GM20431 (cell line): Measurements from ENCODE around the gene H6PD.

Experiments used
- in situ Hi-C: fragments of 300-500 bp; cut with MseI, MboI; formaldehyde crosslinking; loops from one replicate; pipeline ENCODE4 v1.15.0; 2020; ENCODE audit warnings: low sequenced_read_pairs; ENCODE audit not compliant: unreplicated experiment

Gene H6PD

DNA sequence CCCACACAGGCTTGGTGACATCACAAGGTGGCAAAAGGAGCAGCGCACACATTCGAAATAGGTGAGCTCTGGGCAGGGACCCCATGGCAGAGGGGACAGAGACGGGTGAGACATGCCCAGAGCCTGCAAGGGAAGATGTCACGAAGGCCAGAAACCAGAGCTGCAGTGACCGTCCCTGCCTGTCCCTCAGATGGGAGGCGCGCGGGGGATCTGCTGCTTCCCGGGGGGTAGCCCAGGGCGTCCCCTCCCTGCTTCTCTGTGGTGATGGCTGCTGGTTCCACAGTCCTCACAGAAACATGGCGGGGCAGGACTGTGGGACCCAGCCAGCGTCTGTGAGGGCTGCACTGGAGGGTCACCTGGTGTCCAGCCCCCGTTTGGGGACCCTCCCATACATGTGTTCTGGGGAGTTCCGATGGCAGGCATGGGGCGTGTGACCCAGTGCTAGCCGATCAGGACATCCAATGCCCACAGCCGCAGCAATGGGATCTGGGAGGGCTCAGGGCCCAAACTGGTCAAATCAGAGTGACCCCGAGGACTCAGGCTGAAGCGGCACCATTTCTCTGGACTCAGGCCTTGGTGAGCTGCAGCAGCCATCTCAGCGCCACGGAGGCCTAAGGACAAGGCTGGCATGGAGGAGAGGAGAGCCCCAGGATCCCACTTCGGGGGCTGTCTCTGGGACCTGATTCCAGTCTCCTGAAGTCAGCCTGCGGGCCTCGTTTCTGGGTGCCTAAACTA is 37.5 kb downstream of the H6PD start:
- in situ Hi-C loops, result no loop called here

DNA sequence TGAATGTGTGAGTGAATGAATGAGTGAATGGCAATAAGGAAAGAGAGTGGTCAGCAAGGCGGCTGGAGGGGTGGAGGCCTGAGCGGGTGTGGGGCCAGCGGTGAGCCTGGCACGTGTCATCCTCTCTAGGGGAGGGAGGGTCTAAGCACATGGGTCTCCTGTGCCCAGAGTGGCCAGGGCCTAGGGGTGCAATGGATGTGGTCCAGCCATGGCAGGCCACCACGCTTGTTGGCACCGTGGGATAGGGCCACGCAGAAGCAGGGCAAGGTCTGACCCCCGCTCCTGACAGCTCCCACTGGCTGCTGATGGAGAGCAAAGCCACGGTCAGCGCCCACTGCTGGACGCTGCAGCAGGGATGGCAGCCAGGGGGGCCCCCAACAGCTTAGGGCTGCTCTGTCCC is 38.6 kb downstream of the H6PD start:
- in situ Hi-C loops, result no loop called here

DNA sequence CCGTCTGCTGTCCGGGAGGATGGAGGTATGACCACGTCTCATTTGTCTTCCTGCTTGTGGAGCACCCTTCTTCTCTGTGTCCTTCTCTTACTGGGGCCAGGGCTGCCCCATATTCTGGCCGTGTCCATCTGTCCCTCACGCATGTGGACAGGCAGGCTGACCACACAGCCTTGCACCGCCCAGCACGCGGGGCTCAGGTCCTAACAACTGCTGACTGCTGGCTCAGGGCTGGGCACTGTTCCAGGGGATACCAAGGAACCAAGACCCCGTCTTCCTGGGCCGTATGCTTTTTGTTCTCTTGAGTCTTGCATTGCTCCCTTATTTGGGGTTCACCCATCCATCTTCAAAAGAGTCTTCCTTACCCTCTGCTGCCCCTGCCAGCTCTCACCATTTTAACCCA is 40.6 kb downstream of the H6PD start:
- in situ Hi-C loops, result no loop called here

DNA sequence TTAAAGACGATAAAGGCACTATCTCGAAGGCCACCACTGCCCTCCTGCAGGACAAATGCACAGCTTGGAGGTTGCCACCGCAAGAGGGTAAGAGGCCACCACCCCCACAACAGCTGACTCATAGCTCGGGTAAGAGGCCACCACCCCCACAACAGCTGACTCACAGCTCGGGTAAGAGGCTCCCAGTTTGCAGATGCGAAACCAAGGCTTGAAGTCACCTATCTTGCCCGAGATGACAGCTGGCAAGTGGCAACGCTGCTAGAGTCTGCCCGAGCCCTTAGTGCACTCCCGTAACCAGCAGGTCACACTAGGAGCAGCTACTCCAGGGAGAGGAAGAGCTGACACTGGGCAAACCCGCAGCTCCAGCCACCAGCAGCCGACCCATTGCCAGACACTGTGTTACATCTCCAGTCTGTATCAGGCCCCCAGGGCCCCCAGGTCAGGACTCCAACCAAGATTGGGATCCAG is 41.0 kb downstream of the H6PD start:
- in situ Hi-C loops, result no loop called here

DNA sequence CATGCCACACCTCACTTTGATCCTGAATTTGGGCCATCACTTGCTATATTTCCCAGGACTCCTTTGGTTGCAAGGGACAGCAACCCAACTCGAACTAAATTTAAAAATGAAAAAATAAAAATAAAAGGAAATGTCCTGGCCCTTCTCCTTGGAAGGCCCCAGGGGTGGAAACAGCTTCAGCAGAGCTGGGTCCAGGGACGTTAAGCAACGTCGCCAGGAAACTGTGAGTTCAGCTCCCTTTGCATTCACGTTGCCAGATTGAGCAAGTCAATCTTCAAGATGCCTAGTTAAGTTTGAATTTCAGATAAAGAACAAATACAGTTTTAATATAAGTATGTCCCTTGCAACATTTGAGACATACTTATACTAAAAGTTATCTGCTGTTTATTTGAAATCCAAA is 43.5 kb downstream of the H6PD start:
- in situ Hi-C loops, result no loop called here

DNA sequence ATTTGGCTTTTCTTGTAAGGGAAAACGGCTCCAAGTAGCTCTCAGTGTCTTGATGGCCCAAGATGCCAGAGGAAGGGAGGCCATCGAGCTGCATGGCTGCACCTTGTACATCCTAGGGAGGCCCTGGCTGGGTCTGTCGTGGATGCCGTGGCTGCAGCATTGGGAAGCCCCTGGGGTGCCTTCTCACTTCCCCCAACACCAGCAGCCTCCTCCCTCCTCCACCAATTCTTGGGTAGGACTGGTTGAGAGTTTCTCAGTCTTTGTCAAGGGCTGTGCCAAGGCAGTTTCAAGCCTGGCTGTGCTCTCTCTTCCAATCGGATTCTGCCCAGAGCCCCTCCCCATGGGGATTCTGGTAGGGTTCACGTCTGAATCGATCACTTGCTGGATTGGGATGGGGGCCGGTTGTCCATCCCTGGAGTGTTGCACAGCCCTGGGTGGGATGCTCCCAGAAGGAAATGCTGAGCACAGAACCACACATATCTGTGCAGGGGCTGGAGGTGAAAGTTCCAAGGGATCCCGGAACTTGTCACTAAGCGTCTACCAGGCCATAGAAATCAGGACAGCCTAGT is 44.1 kb downstream of the H6PD start:
- in situ Hi-C loops, result no loop called here

DNA sequence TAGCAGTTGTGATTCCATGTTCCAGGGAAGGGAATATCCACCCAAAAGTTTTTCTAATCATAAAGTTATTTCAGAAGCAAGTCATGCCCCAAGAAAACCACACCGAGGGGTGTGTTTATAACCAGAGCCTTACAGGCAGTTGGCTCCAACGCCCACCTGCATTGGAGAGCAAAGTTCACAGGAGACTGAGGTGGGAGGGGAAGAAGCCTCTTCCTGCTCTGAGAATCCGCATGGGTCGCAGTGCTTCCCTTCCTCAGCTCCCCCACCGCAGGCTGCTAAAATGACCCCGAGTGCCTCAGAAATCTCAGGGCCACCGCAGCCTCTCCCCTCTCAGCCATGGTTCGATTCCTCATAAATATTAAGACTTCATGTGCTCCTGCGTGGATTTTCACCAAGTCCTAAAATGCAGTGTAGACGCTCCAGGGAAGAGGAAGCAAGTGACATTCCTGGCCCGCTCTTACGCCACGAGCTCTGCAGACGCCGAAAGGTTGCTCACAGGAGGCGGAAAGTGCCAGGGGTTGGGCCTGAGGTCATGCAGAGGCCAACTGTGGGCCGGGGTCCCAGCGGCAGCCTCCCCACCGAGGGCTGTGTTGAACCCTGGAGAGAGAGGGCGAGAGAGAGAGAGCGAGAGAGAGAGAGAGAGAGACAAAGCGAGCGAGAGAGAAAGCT is 44.7 kb downstream of the H6PD start:
- in situ Hi-C loops, result no loop called here

DNA sequence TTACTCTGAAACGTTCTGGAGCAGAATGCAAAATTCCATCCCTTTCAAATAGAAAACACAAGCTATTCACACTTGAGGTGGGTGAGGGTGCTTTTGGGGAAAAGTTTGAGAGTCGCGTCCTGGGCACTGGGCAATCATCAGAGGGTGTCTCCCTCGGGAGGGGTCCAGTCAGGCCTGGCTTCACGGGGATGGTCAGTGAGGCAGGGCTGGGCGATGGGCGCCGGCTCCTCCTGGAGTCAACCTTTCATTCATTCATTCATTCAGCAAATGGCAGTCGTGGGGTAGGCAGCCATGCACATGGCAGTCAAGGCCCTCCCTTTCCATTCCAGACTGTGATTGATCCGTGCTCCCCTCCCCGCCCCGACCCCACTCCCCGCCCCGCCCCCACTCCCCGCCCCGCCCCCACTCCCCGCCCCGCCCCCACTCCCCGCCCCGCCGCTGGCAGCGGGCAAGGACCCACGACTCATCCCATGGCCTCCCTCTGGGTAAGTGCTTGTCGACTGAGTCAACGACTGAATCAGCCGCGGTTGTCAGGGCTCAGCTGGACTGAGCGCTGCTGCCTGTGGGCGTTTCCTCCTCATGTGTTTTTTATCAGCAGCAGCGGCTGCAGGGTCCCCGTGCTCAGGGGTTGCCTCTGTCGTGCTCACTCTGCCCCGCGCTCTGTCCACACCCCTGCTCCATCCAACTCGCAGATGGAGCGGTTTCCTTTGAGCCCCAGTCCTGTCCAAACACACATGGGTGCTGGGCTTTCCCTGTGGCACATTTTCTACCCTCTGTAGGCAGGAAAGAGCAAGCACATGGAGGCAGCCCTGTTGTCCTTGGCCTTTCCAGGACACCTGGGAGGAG is 45.7 kb downstream of the H6PD start:
- in situ Hi-C loops, result loop anchor here (10.0 kb wide), 1 partner anchor 205 kb away; no protein-coding TSS in a partner anchor

DNA sequence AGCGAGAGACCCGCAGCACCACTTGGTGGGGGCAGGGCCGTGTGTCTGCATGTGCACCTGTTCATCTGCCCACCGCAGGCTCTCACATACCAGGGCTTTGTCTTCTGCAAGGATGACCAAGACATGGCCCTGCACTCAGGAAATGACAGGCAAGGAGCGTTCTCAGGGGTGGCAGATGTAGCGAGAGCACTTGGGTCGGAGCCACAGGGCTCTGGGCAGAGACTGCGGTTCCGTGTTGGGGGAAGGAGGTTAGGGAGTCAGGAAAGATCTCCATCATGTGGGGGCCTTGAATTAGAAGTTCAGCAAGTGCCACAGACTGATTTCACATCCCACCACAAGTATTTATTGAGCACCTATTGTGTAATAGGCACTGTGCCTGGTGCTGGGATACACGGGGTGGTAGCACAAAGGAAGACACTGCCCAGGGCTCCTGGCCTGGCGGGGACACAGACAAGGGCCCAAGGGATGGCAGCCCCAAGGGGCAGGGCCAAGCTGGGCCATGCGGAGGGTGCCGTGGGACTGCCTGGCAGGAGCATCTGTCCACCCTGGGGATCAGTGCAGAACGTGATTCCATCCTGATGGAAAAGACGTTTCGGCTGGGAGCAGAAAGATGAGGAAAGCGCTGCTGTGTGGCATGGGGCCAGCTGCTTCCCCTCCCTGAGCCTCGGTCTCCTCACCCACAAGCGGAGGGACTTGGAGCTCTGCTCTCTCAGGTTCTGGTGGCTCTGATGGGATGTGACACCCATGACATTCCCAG is 46.7 kb downstream of the H6PD start:
- in situ Hi-C loops, result loop anchor here (10.0 kb wide), 1 partner anchor 204 kb away; no protein-coding TSS in a partner anchor

DNA sequence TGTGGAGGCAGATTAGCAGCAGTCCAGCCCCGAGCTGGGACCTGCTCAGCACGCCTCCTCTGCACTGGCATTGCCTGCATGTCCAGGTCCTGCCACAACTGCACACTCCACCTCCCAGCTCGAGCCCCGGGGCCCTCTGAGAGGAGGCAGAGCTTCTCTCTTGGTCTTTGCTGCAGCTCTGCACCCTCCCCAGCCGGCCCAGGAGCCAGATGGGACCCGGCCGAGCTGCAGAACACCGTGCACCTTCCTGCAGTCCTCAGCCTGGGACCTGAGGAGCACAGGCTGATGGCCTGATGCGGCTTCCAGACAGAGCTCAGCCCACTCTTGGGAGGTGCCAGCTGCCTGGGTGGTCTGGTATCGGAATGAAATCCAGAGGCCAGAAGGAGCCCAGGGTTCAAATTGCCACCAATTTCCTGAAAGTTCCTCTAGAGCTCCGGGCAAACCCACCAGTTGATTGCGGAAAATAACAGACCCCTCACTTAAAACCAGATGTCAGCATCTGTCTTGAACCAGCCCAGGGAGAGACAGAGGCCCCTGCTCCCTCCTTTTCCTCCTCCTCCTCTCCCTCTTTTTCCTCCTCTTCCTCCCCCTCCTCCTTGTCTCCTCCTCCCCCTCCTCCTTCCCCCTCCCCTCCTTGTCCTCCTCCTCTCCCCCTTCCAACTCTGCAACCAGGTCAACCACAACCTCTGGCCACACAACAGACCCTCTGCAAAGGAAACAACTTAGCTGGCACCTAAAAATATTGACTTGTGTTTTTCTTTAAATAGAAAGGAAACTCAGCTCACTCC is 47.5 kb downstream of the H6PD start:
- in situ Hi-C loops, result loop anchor here (10.0 kb wide), 1 partner anchor 203 kb away; no protein-coding TSS in a partner anchor

DNA sequence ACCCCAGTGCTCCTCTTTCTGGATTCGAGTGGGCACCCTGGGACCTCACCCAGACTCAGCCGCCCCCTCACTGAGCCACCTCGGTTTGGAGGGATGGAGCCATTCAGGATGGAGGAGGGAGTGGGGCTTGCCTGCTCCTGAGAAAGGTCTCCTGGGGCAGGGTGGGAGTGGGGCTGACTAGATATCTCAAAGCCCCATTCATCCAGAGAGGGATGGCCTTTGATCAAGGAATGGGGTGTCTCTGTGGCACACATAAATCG is 48.1 kb downstream of the H6PD start:
- in situ Hi-C loops, result loop anchor here (10.0 kb wide), 1 partner anchor 202 kb away; no protein-coding TSS in a partner anchor

DNA sequence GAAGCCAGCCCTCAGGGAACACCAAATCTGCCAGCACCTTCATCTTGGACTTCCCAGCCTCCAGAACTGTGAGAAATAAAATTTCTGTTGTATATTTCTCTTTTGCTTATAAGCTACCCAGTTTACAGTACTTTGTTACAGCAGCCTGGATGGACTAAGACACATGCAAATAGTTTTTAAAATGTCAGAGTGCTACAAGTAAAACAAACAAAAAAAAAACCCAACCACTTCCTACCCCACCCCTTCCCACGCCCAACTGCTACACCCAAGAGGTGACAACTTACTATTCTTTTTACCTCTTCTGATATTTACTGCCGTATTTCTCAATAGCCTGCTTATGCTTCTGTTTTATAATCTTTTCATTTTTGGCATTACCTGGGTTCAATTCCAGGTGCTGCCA is 49.5 kb downstream of the H6PD start:
- in situ Hi-C loops, result loop anchor here (10.0 kb wide), 1 partner anchor 201 kb away; no protein-coding TSS in a partner anchor

DNA sequence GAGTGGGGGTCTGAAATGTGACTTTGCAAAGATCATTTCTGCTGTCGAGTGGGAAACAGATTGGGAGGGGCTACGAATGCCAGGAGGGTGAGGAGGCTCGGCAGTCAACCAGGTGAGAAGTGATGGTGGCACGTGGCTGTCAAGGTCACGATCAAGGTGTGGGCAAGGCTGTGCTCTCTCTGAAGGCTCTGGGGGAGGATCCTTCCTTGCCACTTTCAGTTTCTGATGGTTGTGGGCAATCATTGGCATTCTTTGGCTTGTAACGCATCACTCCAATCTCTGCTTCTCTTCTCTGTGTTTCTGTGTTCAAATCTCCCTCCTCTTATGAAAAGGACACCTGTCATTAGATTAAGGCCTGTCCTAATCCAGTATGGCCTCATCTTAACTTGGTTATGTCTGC is 52.0 kb downstream of the H6PD start:
- in situ Hi-C loops, result loop anchor here (10.0 kb wide), 1 partner anchor 198 kb away; no protein-coding TSS in a partner anchor

DNA sequence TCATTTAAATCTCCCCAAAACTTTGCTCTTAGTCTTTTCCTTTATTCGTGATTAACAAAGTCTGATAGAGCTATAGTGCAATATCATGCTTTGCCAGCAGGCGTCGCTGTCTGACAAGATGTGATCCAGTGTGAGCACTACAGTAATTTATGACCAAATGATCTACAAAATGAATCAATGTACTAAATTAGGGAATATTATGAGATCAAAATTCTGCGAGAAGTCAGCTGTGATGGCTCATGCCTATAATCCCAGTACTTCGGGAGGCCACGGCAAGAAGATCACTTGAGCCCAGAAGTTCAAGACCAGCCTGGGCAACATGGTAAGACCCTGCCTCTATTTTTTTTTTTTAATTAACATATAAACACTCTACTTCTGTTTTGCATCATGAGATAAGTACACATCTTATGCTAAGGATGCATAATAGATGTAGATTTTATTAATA is 54.5 kb downstream of the H6PD start:
- in situ Hi-C loops, result loop anchor here (10.0 kb wide), 1 partner anchor 196 kb away; no protein-coding TSS in a partner anchor

DNA sequence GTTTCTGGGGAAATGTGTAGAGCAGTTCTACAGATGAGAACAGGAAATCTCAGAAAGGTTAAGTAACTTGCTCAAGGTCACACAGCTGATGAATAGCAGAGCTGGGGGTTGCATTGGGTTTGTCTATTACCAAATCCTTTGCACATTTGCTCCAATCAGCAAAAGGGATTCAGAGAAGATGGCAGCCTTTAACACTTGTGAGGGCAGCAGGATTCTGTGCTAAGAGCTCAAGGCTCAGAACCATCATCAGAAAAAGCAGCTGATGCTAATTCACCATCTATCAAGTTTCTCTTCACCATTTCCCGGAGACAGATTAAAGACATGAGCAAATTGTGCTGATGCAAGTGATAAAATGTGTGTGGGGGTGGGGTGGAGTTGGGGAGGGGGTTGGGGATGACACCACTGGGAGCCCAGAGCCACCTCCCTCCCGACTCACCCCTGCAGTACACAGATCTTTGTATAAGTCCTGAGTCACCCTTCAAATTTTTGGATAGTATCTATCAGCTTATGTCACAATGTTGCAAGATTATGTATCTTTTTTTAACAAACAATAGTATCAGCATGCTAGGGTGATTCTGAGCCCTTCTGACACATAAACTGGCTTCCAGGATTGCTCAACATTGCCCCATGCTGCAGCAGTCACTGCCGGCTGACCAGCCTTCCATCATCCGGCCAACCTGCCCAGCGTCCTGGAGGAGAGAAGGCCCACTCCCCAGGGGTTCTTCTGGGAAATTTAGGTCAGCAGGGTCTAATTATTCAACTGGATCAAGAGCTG is 55.3 kb downstream of the H6PD start:
- in situ Hi-C loops, result loop anchor here (10.0 kb wide), 2 partner anchors 165 to 195 kb away; no protein-coding TSS in a partner anchor

DNA sequence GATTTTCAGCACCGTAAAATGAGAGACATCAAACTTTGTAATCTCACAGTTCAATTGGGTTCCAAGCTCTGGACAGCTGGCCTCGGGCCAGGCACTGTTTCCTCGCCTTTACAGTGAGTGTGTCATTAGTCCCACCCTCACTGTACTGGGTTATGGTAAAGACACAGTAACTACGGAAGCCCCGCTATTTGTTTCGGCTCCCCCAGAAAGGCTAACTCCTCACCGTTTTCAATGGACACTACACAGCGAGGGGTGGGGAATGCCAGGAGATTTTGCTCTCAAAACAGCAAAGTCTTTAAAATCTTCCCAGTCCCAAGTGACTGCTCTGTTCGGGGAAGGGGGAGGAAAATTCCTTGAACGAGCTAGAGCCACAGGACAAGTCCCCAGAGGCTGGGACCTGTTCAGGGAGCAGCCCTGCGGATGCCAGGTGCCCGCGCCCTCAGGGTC is 57.4 kb downstream of the H6PD start:
- in situ Hi-C loops, result loop anchor here (10.0 kb wide), 1 partner anchor 163 kb away; no protein-coding TSS in a partner anchor

DNA sequence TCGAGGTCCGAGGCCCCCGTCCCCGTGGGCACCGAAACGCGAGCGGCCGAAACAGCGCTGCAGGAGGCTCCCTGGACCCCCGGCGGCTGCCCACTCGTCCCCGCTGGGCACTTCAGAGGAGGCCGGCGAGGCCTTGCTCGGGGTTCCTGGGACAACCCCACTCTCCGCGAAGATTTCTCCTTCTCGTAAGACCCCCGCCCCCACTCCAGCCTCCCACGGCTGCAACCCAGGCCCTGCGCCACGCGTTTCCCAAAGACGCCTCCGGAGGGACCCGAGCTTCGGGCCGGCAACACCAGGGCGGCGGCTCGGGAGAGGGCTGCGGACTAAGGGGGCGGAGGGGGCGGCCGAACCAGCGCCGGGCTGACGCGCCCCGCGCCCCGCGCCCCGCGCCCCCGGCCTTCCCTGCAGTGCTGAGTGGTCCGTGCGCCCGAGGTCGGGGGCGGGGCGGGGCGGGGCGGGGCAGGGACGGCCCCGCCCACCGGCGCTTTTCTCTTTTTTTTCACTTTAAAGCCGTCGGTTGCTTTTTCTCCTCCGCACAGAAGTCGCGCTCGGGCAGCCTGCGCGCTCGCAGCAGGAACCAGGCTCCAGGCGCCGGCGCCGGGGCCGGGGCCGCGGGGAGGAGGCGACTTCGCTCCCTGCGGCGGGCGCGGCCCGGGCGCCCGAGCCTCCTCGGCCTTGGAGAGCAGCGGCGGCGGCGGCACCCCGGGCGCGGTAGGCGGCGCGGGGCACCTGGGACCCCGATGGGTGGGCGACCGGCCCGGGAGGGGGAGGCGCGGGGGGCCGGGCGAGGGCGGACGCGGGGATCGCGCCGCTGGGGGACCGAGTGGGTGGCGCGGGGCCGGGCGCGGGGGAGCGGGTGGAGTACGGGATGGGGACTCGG is 58.0 kb downstream of the H6PD start, which contains the start of gene SPSB1:
Gene SPSB1, plus strand, starts transcription at position 534 of the 880 bp plus-strand sequence. CDS start 62,998 bp downstream, outside the sequence.
- in situ Hi-C loops, result loop anchor here (10.0 kb wide), 1 partner anchor 162 kb away; no protein-coding TSS in a partner anchor
